GM21723 (cell line): Measurements from ENCODE around the gene NFE2L2.
"Not testable (repeated sequence)": the region's sequence is repeated elsewhere in the genome, so short reads cannot be mapped to it uniquely, and the experiment has no call there.

Experiments
- ATAC-seq: cut with Tn5 transposase; IDR thresholded peaks from one replicate; pipeline ENCODE4 v1.9.1; 2021; ENCODE audit warnings: mild to moderate bottlenecking, moderate library complexity; ENCODE audit not compliant: unreplicated experiment

NFE2L2 gene

GRCh38 chr2:177239932-177240630, 24.4 kb downstream of the NFE2L2 start:
- ATAC-seq = peak; percentile 63

- ATAC-seq = no peak
These were observed 25.5 kb downstream of the NFE2L2 start for GRCh38 chr2:177239053-177239452.

GRCh38 chr2:177237932-177238331, 26.6 kb downstream of the NFE2L2 start:
- ATAC-seq = no peak

GRCh38 chr2:177235855-177236437, 28.6 kb downstream of the NFE2L2 start:
- ATAC-seq = no peak

GRCh38 chr2:177234267-177234666, 30.3 kb downstream of the NFE2L2 start:
- no peak for ATAC-seq

- no peak for ATAC-seq
These were observed 32.3 kb downstream of the NFE2L2 start for GRCh38 chr2:177232098-177232704.

GRCh38 chr2:177231270-177231669, 33.3 kb downstream of the NFE2L2 start:
- no peak for ATAC-seq

GRCh38 chr2:177229442-177230242, 34.9 kb downstream of the NFE2L2 start:
- no peak for ATAC-seq

GRCh38 chr2:177225965-177226360, 38.6 kb downstream of the NFE2L2 start:
- no peak for ATAC-seq

GRCh38 chr2:177223436-177223835, 41.1 kb downstream of the NFE2L2 start:
- ATAC-seq = not testable (repeated sequence)

GRCh38 chr2:177221970-177222369, 42.6 kb downstream of the NFE2L2 start:
- no peak for ATAC-seq

- no peak for ATAC-seq
These were observed 43.0 kb downstream of the NFE2L2 start for GRCh38 chr2:177221534-177221933.

GRCh38 chr2:177219787-177220186, 44.7 kb downstream of the NFE2L2 start:
- ATAC-seq = not testable (repeated sequence)

GRCh38 chr2:177217247-177217843, 47.2 kb downstream of the NFE2L2 start:
- ATAC-seq = no peak

GRCh38 chr2:177212891-177213856, 51.4 kb downstream of the NFE2L2 start:
- peak; percentile 53 for ATAC-seq

GRCh38 chr2:177212106-177212890, 52.2 kb downstream of the NFE2L2 start, which contains the start of gene HNRNPA3:
Gene HNRNPA3 (plus strand): TSS chr2:177212794. CDS start chr2:177212800, 6 bp downstream.
- ATAC-seq = peak; percentile 93

GRCh38 chr2:177211576-177212105, 52.9 kb downstream of the NFE2L2 start:
- ATAC-seq = no peak

- ATAC-seq = no peak
These were observed 53.4 kb downstream of the NFE2L2 start for GRCh38 chr2:177211169-177211568.

GRCh38 chr2:177207101-177207500, 57.4 kb downstream of the NFE2L2 start:
- ATAC-seq = peak; percentile 78
